Measurements from ENCODE around the gene IL22RA1. TPM values are rescaled to one million over a fixed set of nuclear protein-coding genes. Genes with fewer than 3 reads are reported as not detected.

Gene IL22RA1
- total and polyA plus RNA-seq, 2 experiments from 2014 or later = 0.21 TPM; not detected in 1

- TF ChIP-seq EZH2 (IDR thresholded peaks at IDR 0.05; ENCODE audit: insufficient read depth, poor library complexity, severe bottlenecking) (no peak), EZH2phosphoT487 (IDR thresholded peaks at IDR 0.05; ENCODE audit: insufficient read depth, low read depth) (no peak)
- in situ Hi-C loops (cut with MboI) = no loop called here
- Histone ChIP-seq H3K79me2 (ENCODE audit: insufficient read depth) (no peaks in the 10 kb centered on the region), H3K4me3 (no peak overlapping the region), H3K9ac (no peak overlapping the region), H4K20me1 (ENCODE audit: insufficient read depth) (no peaks in the 10 kb centered on the region), H3F3A (ENCODE audit: insufficient read depth) (no peaks in the 10 kb centered on the region), H3K9me3 (ENCODE audit: low read depth) (no peaks in the 10 kb centered on the region), H2AFZ (no peak overlapping the region), H3K36me3 (ENCODE audit: low read depth) (no peaks in the 10 kb centered on the region), H3K27me3 (replicated peaks; ENCODE audit: insufficient read depth) (no peaks in the 10 kb centered on the region), H3K9me2 (ENCODE audit: insufficient read depth) (no peaks in the 10 kb centered on the region), H3K4me1 (ENCODE audit: insufficient read depth) (peaks cover 5% of the 10 kb centered on the region; the same call in 1 of the 2 replicates), H3K4me2 (ENCODE audit: unreplicated experiment) (no peak overlapping the region), H3K27ac (no peak overlapping the region)
- DNase-seq = no peak
Observed at GRCh38 chr1:24085007-24085406, 57.9 kb downstream of the IL22RA1 start.

GRCh38 chr1:24084050-24084449 lies 58.9 kb downstream of the IL22RA1 start:
- Histone ChIP-seq H3F3A (ENCODE audit: insufficient read depth) (no peaks in the 10 kb centered on the region), H3K4me1 (ENCODE audit: insufficient read depth) (peaks cover 5% of the 10 kb centered on the region; the same call in 1 of the 2 replicates), H3K9me2 (ENCODE audit: insufficient read depth) (no peaks in the 10 kb centered on the region), H4K20me1 (ENCODE audit: insufficient read depth) (no peaks in the 10 kb centered on the region), H3K4me2 (ENCODE audit: unreplicated experiment) (no peak overlapping the region), H3K27ac (no peak overlapping the region), H3K79me2 (ENCODE audit: insufficient read depth) (no peaks in the 10 kb centered on the region), H3K36me3 (ENCODE audit: low read depth) (no peaks in the 10 kb centered on the region), H3K4me3 (no peak overlapping the region), H2AFZ (no peak overlapping the region), H3K9ac (no peak overlapping the region), H3K9me3 (ENCODE audit: low read depth) (no peaks in the 10 kb centered on the region), H3K27me3 (replicated peaks; ENCODE audit: insufficient read depth) (no peaks in the 10 kb centered on the region)
- no peak for DNase-seq
- TF ChIP-seq EZH2 (IDR thresholded peaks at IDR 0.05; ENCODE audit: insufficient read depth, poor library complexity, severe bottlenecking) = no peak
- TF ChIP-seq EZH2phosphoT487 (IDR thresholded peaks at IDR 0.05; ENCODE audit: insufficient read depth, low read depth) = no peak
- WGBS, 2 experiments (ENCODE audit: low coverage in 1 of 2, low lambda C conversion rate in 2 of 2, missing lambda C conversion rate in 2 of 2) = 74 to 79% methylated on average over 7 of the region's 7 CpGs
- in situ Hi-C loops (cut with MboI) = no loop called here

GRCh38 chr1:24082372-24082771 lies 60.6 kb downstream of the IL22RA1 start:
- in situ Hi-C loops (cut with MboI) = no loop called here
- Histone ChIP-seq H3K9me3 (ENCODE audit: low read depth) (no peaks in the 10 kb centered on the region), H3K4me2 (ENCODE audit: unreplicated experiment) (no peak overlapping the region), H3K79me2 (ENCODE audit: insufficient read depth) (no peaks in the 10 kb centered on the region), H3K27me3 (replicated peaks; ENCODE audit: insufficient read depth) (no peaks in the 10 kb centered on the region), H3K36me3 (ENCODE audit: low read depth) (no peaks in the 10 kb centered on the region), H4K20me1 (ENCODE audit: insufficient read depth) (no peaks in the 10 kb centered on the region), H3F3A (ENCODE audit: insufficient read depth) (no peaks in the 10 kb centered on the region), H3K9me2 (ENCODE audit: insufficient read depth) (no peaks in the 10 kb centered on the region), H3K27ac (no peak overlapping the region), H3K4me3 (no peak overlapping the region), H2AFZ (no peak overlapping the region), H3K4me1 (ENCODE audit: insufficient read depth) (peaks cover 5% of the 10 kb centered on the region; the same call in 1 of the 2 replicates), H3K9ac (no peak overlapping the region)
- no peak for DNase-seq
- 93% methylated on average over 8 of the region's 8 CpGs for WGBS, 2 experiments (ENCODE audit: low coverage in 1 of 2, low lambda C conversion rate in 2 of 2, missing lambda C conversion rate in 2 of 2)
- TF ChIP-seq EZH2 (IDR thresholded peaks at IDR 0.05; ENCODE audit: insufficient read depth, poor library complexity, severe bottlenecking) (no peak), EZH2phosphoT487 (IDR thresholded peaks at IDR 0.05; ENCODE audit: insufficient read depth, low read depth) (no peak)

GRCh38 chr1:24081190-24081589 lies 61.8 kb downstream of the IL22RA1 start:
- H3K4me3 ChIP-seq = no peak overlapping the region
- H3K9me2 ChIP-seq (ENCODE audit: insufficient read depth) = no peaks in the 10 kb centered on the region
- no peaks in the 10 kb centered on the region for H3K36me3 ChIP-seq (ENCODE audit: low read depth)
- H3K79me2 ChIP-seq (ENCODE audit: insufficient read depth) = no peaks in the 10 kb centered on the region
- peaks cover 5% of the 10 kb centered on the region; the same call in 1 of the 2 replicates for H3K4me1 ChIP-seq (ENCODE audit: insufficient read depth)
- no peaks in the 10 kb centered on the region for H3K9me3 ChIP-seq (ENCODE audit: low read depth)
- no peak overlapping the region for H3K9ac ChIP-seq
- H3K4me2 ChIP-seq (ENCODE audit: unreplicated experiment) = no peak overlapping the region
- no peak overlapping the region for H3K27ac ChIP-seq
- no peak overlapping the region for H2AFZ ChIP-seq
- in situ Hi-C loops (cut with MboI) = no loop called here
- DNase-seq = no peak
- TF ChIP-seq EZH2 (IDR thresholded peaks at IDR 0.05; ENCODE audit: insufficient read depth, poor library complexity, severe bottlenecking) = no peak
- no peak for TF ChIP-seq EZH2phosphoT487 (IDR thresholded peaks at IDR 0.05; ENCODE audit: insufficient read depth, low read depth)
- WGBS, 2 experiments (ENCODE audit: low coverage in 1 of 2, low lambda C conversion rate in 2 of 2, missing lambda C conversion rate in 2 of 2) = 93 to 96% methylated on average over 6 of the region's 6 CpGs
- no peaks in the 10 kb centered on the region for H3K27me3 ChIP-seq (replicated peaks; ENCODE audit: insufficient read depth)
- H3F3A ChIP-seq (ENCODE audit: insufficient read depth) = no peaks in the 10 kb centered on the region
- H4K20me1 ChIP-seq (ENCODE audit: insufficient read depth) = no peaks in the 10 kb centered on the region

GRCh38 chr1:24080131-24080530 lies 62.8 kb downstream of the IL22RA1 start:
- Histone ChIP-seq H3K9me3 (ENCODE audit: low read depth) (no peaks in the 10 kb centered on the region), H3K4me2 (ENCODE audit: unreplicated experiment) (no peak overlapping the region), H3K79me2 (ENCODE audit: insufficient read depth) (no peaks in the 10 kb centered on the region), H3K4me1 (ENCODE audit: insufficient read depth) (no peaks in the 10 kb centered on the region), H3K4me3 (no peak overlapping the region), H3K36me3 (ENCODE audit: low read depth) (no peaks in the 10 kb centered on the region), H3K9ac (no peak overlapping the region), H3K9me2 (ENCODE audit: insufficient read depth) (no peaks in the 10 kb centered on the region), H3K27ac (no peak overlapping the region), H3F3A (ENCODE audit: insufficient read depth) (no peaks in the 10 kb centered on the region), H3K27me3 (replicated peaks; ENCODE audit: insufficient read depth) (no peaks in the 10 kb centered on the region), H4K20me1 (ENCODE audit: insufficient read depth) (no peaks in the 10 kb centered on the region), H2AFZ (no peak overlapping the region)
- 66 to 73% methylated on average over 10 of the region's 10 CpGs for WGBS, 2 experiments (ENCODE audit: low coverage in 1 of 2, low lambda C conversion rate in 2 of 2, missing lambda C conversion rate in 2 of 2)
- no peak for DNase-seq
- in situ Hi-C loops (cut with MboI) = no loop called here
- TF ChIP-seq EZH2 (IDR thresholded peaks at IDR 0.05; ENCODE audit: insufficient read depth, poor library complexity, severe bottlenecking) = no peak
